Subcutaneous adipose tissue (tissue), 4 donors: ENCODE results near the gene DDOST. TPM values are rescaled to one million over a fixed set of nuclear protein-coding genes. Genes with fewer than 3 reads are reported as not detected.

ENCODE experiments used
- CTCF ChIP-seq: fragments of 450-650 bp; IDR thresholded peaks from one replicate; pipeline ENCODE4 v1.5.1; 2016; ENCODE audit warnings: low read depth, mild to moderate bottlenecking, control low read depth, antibody characterized with exemption, moderate library complexity
- total RNA-seq, 4 donors: library from RNA; depleted of rRNA; stranded (reverse); fragments of >200 nt; gene quantifications; one replicate each; pipeline ENCODE4 v1.1.0, GENCODE V29; 2016

The DDOST gene
- total RNA-seq, 4 donors from 2014 or later, result 80.1 to 118 (median 105) TPM

DNA sequence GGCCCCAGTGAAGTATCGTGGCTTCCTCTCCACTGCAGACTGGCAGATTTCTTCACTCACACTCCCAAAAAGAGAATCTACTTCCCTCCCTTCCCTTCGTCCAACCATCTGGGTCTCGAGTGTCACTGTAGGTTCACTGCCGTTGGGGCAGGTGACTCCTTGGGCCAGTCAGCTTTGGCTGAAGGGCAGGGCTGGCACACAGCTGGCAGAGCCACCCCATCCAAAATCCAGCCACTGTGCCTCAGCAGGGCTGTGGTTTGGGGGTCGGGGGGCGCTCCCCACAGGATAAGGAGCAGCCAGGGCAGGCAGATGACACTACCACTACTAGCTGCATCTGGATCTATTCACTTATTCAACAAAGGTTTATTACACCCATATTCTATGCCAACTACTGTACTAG is 18.1 kb downstream of the DDOST start:
- no peak for TF ChIP-seq CTCF

DNA sequence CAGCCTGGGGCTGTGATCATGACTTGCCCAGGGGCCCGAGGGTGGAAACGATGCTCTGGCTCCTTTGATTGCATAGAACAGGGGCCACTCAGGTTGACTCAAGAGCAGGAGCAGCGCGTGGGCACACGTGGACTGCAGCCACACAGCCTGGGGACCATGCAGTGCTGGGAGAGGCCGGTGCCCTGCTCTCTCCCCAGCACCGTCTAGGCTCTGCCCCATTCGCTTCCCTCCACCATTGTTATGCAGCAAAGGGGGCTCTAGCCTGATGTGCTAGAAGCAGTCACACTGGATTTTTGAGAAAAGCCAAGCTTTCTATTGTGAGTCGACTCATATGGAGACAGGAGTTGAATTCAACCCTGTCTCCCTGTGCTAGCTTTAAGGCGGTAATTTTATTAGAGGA is 19.2 kb downstream of the DDOST start:
- TF ChIP-seq CTCF, result no peak

DNA sequence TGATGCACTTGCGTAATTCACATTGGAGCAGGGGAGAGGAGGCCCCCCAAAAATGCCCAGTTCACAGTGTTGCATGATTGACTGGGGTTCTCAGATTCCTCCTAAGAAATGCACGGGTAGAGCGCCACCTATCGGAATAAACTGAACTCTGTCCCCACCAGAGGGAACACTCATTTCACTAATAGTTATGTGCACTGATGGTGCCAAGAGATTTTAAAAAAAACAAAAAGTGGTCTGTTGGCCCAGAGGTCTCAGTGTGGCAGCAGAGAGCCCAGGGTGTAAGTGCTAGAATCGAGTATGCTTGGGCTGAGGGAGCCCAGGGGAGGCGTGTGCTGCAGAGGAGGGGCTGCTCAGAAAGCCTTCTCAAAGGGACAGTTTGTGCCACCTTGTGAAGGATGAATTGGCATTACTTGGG is 21.0 kb downstream of the DDOST start:
- no peak for TF ChIP-seq CTCF

GRCh38 chr1:20636785-20637347 is 24.3 kb downstream of the DDOST start:
- TF ChIP-seq CTCF, result no peak

- no peak for TF ChIP-seq CTCF
Measured at GRCh38 chr1:20634594-20635084, 26.5 kb downstream of the DDOST start.

GRCh38 chr1:20634065-20634593 is 27.0 kb downstream of the DDOST start:
- no peak for TF ChIP-seq CTCF

- TF ChIP-seq CTCF, result no peak
Measured at GRCh38 chr1:20633190-20634064, 27.7 kb downstream of the DDOST start, which contains the start of gene PINK1. PINK1 (plus strand) TSS chr1:20633458; CDS start chr1:20633549, 91 bp downstream.
